Choroid plexus epithelial cell (primary cell): ENCODE results near the gene NKAPD1.
"Not testable (repeated sequence)": the region's sequence is repeated elsewhere in the genome, so short reads cannot be mapped to it uniquely, and the experiment has no call there.

Experiments
- DNase-seq: peaks from one replicate; pipeline ENCODE4 v3.0.0-alpha.2; 2010; ENCODE audit warnings: low read depth
- H3K4me3 ChIP-seq: 2 replicates; pipeline ENCODE4 v1.5.1; 2011; ENCODE audit warnings: low read depth, mild to moderate bottlenecking, control low read depth, low read length, moderate library complexity
- TF ChIP-seq, protein P1 (sequence below): conservative IDR thresholded peaks from 2 replicates; pipeline ENCODE4 v1.5.1; 2011; ENCODE audit warnings: low read depth, mild to moderate bottlenecking, control low read depth, inconsistent platforms, low read length, moderate library complexity

The NKAPD1 gene

GRCh38 chr11:112086422-112087191 lies 12.5 kb downstream of the NKAPD1 start, which contains the start of the genes SDHD and TIMM8B:
Gene SDHD (plus strand): TSS chr11:112086873. CDS start chr11:112086908, 35 bp downstream.
Gene TIMM8B (minus strand): TSS chr11:112086756. CDS start chr11:112086723, 33 bp downstream.
- peak; percentile 98 for DNase-seq
- TF ChIP-seq, protein P1, sequence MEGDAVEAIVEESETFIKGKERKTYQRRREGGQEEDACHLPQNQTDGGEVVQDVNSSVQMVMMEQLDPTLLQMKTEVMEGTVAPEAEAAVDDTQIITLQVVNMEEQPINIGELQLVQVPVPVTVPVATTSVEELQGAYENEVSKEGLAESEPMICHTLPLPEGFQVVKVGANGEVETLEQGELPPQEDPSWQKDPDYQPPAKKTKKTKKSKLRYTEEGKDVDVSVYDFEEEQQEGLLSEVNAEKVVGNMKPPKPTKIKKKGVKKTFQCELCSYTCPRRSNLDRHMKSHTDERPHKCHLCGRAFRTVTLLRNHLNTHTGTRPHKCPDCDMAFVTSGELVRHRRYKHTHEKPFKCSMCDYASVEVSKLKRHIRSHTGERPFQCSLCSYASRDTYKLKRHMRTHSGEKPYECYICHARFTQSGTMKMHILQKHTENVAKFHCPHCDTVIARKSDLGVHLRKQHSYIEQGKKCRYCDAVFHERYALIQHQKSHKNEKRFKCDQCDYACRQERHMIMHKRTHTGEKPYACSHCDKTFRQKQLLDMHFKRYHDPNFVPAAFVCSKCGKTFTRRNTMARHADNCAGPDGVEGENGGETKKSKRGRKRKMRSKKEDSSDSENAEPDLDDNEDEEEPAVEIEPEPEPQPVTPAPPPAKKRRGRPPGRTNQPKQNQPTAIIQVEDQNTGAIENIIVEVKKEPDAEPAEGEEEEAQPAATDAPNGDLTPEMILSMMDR, result peak; percentile 63
- peak within 1 kb of the TSS; percentile 81 for H3K4me3 ChIP-seq

- peak; percentile 12 for DNase-seq
- H3K4me3 ChIP-seq, result peak overlapping the region; percentile 81
- TF ChIP-seq, protein P1, result no peak
Observed at GRCh38 chr11:112087212-112087611, 13.1 kb downstream of the NKAPD1 start.

DNA sequence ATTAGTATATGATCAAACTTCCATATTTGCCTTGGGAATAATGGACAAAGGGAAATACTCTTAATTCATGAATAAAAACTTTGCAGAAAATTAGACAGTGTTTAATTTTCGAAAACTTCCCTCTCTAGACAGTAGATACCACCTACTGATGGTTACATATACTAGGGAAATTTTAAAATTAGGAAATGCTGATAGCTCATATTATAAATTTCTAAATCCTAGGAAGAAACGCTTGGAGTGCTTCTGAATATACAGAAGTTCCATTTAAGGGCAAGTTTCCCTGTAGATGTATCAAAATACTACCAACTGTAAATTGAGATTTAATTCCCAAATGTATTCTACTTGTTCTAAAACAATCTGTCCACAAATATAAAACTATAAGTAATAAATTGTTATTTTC lies 21.2 kb downstream of the NKAPD1 start:
- DNase-seq, H3K4me3 ChIP-seq: not testable (repeated sequence)

- TF ChIP-seq, protein P1, result no peak
- DNase-seq, result no peak
- H3K4me3 ChIP-seq, result no peak overlapping the region
Observed at GRCh38 chr11:112096194-112096593, 22.1 kb downstream of the NKAPD1 start.

- no peak overlapping the region for H3K4me3 ChIP-seq
- TF ChIP-seq, protein P1, result no peak
- no peak for DNase-seq
Observed at GRCh38 chr11:112097734-112098528, 23.8 kb downstream of the NKAPD1 start.

GRCh38 chr11:112100462-112100861 lies 26.4 kb downstream of the NKAPD1 start:
- TF ChIP-seq, protein P1, result no peak
- H3K4me3 ChIP-seq, result no peak overlapping the region
- DNase-seq, result peak; percentile 89

DNA sequence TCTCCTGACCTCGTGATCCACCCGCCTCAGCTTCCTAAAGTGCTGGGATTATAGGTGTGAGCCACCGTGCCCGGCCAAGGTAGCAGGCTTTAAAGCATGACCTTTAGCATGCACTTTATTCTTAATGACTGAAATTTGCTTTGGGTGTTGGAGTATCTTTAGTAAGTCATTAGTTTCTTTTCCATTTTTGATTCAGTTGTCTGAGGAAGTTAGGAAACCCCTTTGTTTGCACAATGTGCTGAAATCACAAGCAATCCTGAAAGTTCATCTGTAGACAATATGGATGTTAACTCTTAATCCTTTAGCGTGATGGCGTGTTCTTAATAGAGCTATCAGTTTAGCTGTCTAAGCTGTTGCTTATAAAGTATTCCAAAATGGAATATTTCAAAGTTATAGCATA lies 29.3 kb downstream of the NKAPD1 start:
- no peak overlapping the region for H3K4me3 ChIP-seq
- no peak for DNase-seq
- TF ChIP-seq, protein P1, result no peak
